H9 (cell line): ENCODE data around the gene SKIC8. TPM values are rescaled to one million over a fixed set of nuclear protein-coding genes. Genes with fewer than 3 reads are reported as not detected.

Experiments
- DNase-seq: peaks from one replicate; pipeline ENCODE4 v3.0.0-alpha.2; 2017
- H2AFZ ChIP-seq: one replicate; pipeline ENCODE4 v1.6.1; 2013; ENCODE audit warnings: mild to moderate bottlenecking, low read length, control low read depth, moderate library complexity
- H2AK5ac ChIP-seq: 2 replicates; pipeline ENCODE4 v1.6.1; 2013; ENCODE audit warnings: low read length, control low read depth, mixed read lengths; ENCODE audit not compliant: insufficient read length
- H2BK120ac ChIP-seq: one replicate; pipeline ENCODE4 v1.6.1; 2013; ENCODE audit warnings: low read depth, mild to moderate bottlenecking, low read length, control low read depth, inconsistent platforms; ENCODE audit not compliant: poor library complexity, severe bottlenecking
- H2BK12ac ChIP-seq: 2 replicates; pipeline ENCODE4 v1.6.1; 2013; ENCODE audit warnings: low read length, control low read depth, mixed read lengths, low read depth; ENCODE audit not compliant: insufficient read length
- H2BK15ac ChIP-seq: 2 replicates; pipeline ENCODE4 v1.6.1; 2013; ENCODE audit warnings: low read depth, low read length, control low read depth
- H2BK20ac ChIP-seq: one replicate; pipeline ENCODE4 v1.6.1; 2013; ENCODE audit warnings: low read depth, mild to moderate bottlenecking, low read length, control low read depth, inconsistent platforms; ENCODE audit not compliant: poor library complexity, severe bottlenecking
- H2BK5ac ChIP-seq: 2 replicates; pipeline ENCODE4 v1.6.1; 2013; ENCODE audit warnings: low read length, control low read depth, mixed read lengths; ENCODE audit not compliant: insufficient read length
- H3K14ac ChIP-seq: 2 replicates; pipeline ENCODE4 v1.6.1; 2013; ENCODE audit warnings: low read length, control low read depth; ENCODE audit not compliant: insufficient read depth
- H3K18ac ChIP-seq: 2 replicates; pipeline ENCODE4 v1.6.1; 2013; ENCODE audit warnings: low read depth, mild to moderate bottlenecking, mixed read lengths, low read length, control low read depth; ENCODE audit not compliant: insufficient read length
- H3K23ac ChIP-seq: 2 replicates; pipeline ENCODE4 v1.6.1; 2013; ENCODE audit warnings: low read length, control low read depth, mixed read lengths, low read depth; ENCODE audit not compliant: insufficient read length
- H3K23me2 ChIP-seq: 2 replicates; pipeline ENCODE4 v1.6.1; 2013; ENCODE audit warnings: low read depth, mild to moderate bottlenecking, mixed read lengths, low read length, control low read depth; ENCODE audit not compliant: insufficient read length, poor library complexity, severe bottlenecking
- H3K27ac ChIP-seq: 2 replicates; pipeline ENCODE4 v1.5.1; 2013; ENCODE audit warnings: low read length, control low read depth, mixed read lengths, low read depth; ENCODE audit not compliant: insufficient read length
- H3K27me3 ChIP-seq: 2 replicates; pipeline ENCODE4 v1.6.1; 2013; ENCODE audit warnings: low read length, control low read depth, inconsistent platforms; ENCODE audit not compliant: insufficient read depth
- H3K4ac ChIP-seq: 2 replicates; pipeline ENCODE4 v1.6.1; 2013; ENCODE audit warnings: low read depth, mild to moderate bottlenecking, control low read depth, inconsistent platforms, low read length, moderate library complexity
- H3K4me1 ChIP-seq: 2 replicates; pipeline ENCODE4 v1.6.1; 2013; ENCODE audit warnings: low read length, control low read depth, inconsistent platforms; ENCODE audit not compliant: insufficient read depth
- H3K4me2 ChIP-seq: 2 replicates; pipeline ENCODE4 v1.6.1; 2013; ENCODE audit warnings: low read length, control low read depth, mixed read lengths; ENCODE audit not compliant: insufficient read length, insufficient read depth
- H3K56ac ChIP-seq: 2 replicates; pipeline ENCODE4 v1.6.1; 2013; ENCODE audit warnings: low read depth, mild to moderate bottlenecking, mixed read lengths, low read length, control low read depth; ENCODE audit not compliant: insufficient read length
- H3K79me1 ChIP-seq: 2 replicates; pipeline ENCODE4 v1.6.1; 2013; ENCODE audit warnings: low read depth, mild to moderate bottlenecking, moderate library complexity, low read length, control low read depth, inconsistent platforms; ENCODE audit not compliant: insufficient read depth, poor library complexity, severe bottlenecking
- H3K79me2 ChIP-seq: 2 replicates; pipeline ENCODE4 v1.6.1; 2013; ENCODE audit warnings: low read length, control low read depth, inconsistent platforms; ENCODE audit not compliant: insufficient read depth
- H3K9ac ChIP-seq: 2 replicates; pipeline ENCODE4 v1.6.1; 2013; ENCODE audit warnings: low read length, control low read depth, mixed read lengths; ENCODE audit not compliant: insufficient read length; ENCODE audit errors: extremely low read depth
- H3K9me3 ChIP-seq: one replicate; pipeline ENCODE4 v1.6.1; 2013; ENCODE audit warnings: low read depth, low read length, inconsistent platforms; ENCODE audit not compliant: control insufficient read depth
- H3T11ph ChIP-seq: one replicate; pipeline ENCODE4 v1.6.1; 2013; ENCODE audit warnings: mild to moderate bottlenecking, low read length, control low read depth, inconsistent platforms
- H4K20me1 ChIP-seq: one replicate; pipeline ENCODE4 v1.6.1; 2013; ENCODE audit not compliant: control insufficient read depth, insufficient read length, insufficient read depth
- H4K5ac ChIP-seq: 2 replicates; pipeline ENCODE4 v1.6.1; 2013; ENCODE audit warnings: low read depth, mild to moderate bottlenecking, mixed read lengths, low read length, control low read depth; ENCODE audit not compliant: insufficient read length
- H4K8ac ChIP-seq: replicated peaks from 2 replicates; pipeline ENCODE4 v1.6.1; 2013; ENCODE audit warnings: low read length, control low read depth, mixed read lengths, low read depth; ENCODE audit not compliant: insufficient read length
- H4K91ac ChIP-seq: 2 replicates; pipeline ENCODE4 v1.6.1; 2013; ENCODE audit warnings: low read depth, mild to moderate bottlenecking, moderate library complexity, mixed read lengths, low read length, control low read depth; ENCODE audit not compliant: insufficient read length
- H3K27ac Mint-ChIP-seq, 3 experiments: 2 replicates in 2 of 3; 3 replicates in 1 of 3; pipeline ENCODE4 v1.8.0; 2020 to 2021; ENCODE audit warnings: mixed read lengths in 3 of 3, mild to moderate bottlenecking in 1 of 3, moderate library complexity in 1 of 3
- H3K27me3 Mint-ChIP-seq: 2 replicates; pipeline ENCODE4 v1.8.0; 2021; ENCODE audit warnings: low read depth, mild to moderate bottlenecking, moderate library complexity, mixed read lengths
- H3K36me3 Mint-ChIP-seq, 3 experiments: 2 replicates in 2 of 3; 3 replicates in 1 of 3; pipeline ENCODE4 v1.8.0; 2020 to 2021; ENCODE audit warnings: low read depth in 3 of 3, mixed read lengths in 3 of 3; ENCODE audit not compliant: insufficient read depth in 1 of 3
- H3K4me1 Mint-ChIP-seq, 2 experiments: 2 replicates each; pipeline ENCODE4 v1.8.0; 2020; ENCODE audit warnings: mixed read lengths in 2 of 2
- H3K4me3 Mint-ChIP-seq, 2 experiments: 2 replicates in 1 of 2; 3 replicates in 1 of 2; pipeline ENCODE4 v1.8.0; 2020 to 2021; ENCODE audit warnings: mild to moderate bottlenecking in 2 of 2, mixed read lengths in 2 of 2, moderate library complexity in 1 of 2
- H3K9me3 Mint-ChIP-seq, 2 experiments: 2 replicates in 1 of 2; 3 replicates in 1 of 2; pipeline ENCODE4 v1.8.0; 2020; ENCODE audit warnings: mild to moderate bottlenecking in 2 of 2, mixed read lengths in 2 of 2, moderate library complexity in 1 of 2
- CTCF ChIP-seq: fragments of 200-600 bp; sonication (generic); conservative IDR thresholded peaks from 3 replicates; pipeline ENCODE4 v1.8.0; 2021; ENCODE audit warnings: antibody characterized with exemption, mild to moderate bottlenecking
- WGBS: extraction: QIAGEN DNeasy Blood & Tissue Kit; methylation state at CpG from one replicate; pipeline ENCODE4 v1.1.7; 2013; ENCODE audit warnings: missing lambda C conversion rate, low lambda C conversion rate, mixed read lengths; ENCODE audit not compliant: insufficient read length; ENCODE audit errors: extremely low coverage; 5-methylcytosine and 5-hydroxymethylcytosine counted together
- total RNA-seq: library from RNA; stranded (reverse); gene quantifications from 2 replicates; pipeline ENCODE4 v1.2.1, GENCODE V29; 2021

The SKIC8 gene
- total RNA-seq, 1 experiment from 2014 or later: 45.6 TPM

- Histone ChIP-seq H3K4ac (no peak overlapping the region), H4K91ac (no peak overlapping the region), H2AFZ (no peak overlapping the region), H2BK120ac (no peak overlapping the region), H3K79me2 (no peaks in the 10 kb centered on the region), H2BK15ac (no peak overlapping the region), H3K27me3 (no peaks in the 10 kb centered on the region), H3K9ac (no peak overlapping the region), H4K5ac (no peak overlapping the region), H3K4me1 (no peaks in the 10 kb centered on the region), H3K4me2 (no peak overlapping the region), H3K23ac (no peak overlapping the region), H2BK5ac (no peak overlapping the region), H2BK12ac (no peak overlapping the region), H2BK20ac (no peak overlapping the region), H3K18ac (no peak overlapping the region), H4K20me1 (no peaks in the 10 kb centered on the region), H4K8ac (no peak overlapping the region), H3K23me2 (peaks cover 4% of the 10 kb centered on the region), H3T11ph (no peak overlapping the region), H3K56ac (no peak overlapping the region), H3K79me1 (no peaks in the 10 kb centered on the region), H2AK5ac (no peak overlapping the region), H3K27ac (no peak overlapping the region), H3K9me3 (no peaks in the 10 kb centered on the region), H3K14ac (no peak overlapping the region)
- 0 out of 4 replicates have a peak, but pooled peaks cover 0 to 2% of the 10 kb centered on the region in 2 experiments for H3K4me1 Mint-ChIP-seq
- no peaks in the 10 kb centered on the region for H3K9me3 Mint-ChIP-seq
- no peak overlapping the region for H3K27ac Mint-ChIP-seq
- whole genome bisulfite sequencing: no CpG with 5 or more reads among the region's 7 CpGs
- H3K27me3 Mint-ChIP-seq: no peaks in the 10 kb centered on the region; the same call in 1 of the 2 replicates
- DNase-seq: no peak
- H3K4me3 Mint-ChIP-seq: no peak overlapping the region
- TF ChIP-seq CTCF: no peak
- no peaks in the 10 kb centered on the region for H3K36me3 Mint-ChIP-seq
These were observed 36.0 kb downstream of the SKIC8 start for GRCh38 chr15:78263351-78263781.
